ELF-1 (cell line): ENCODE data around the gene HEXA.

Experiments
- DNase-seq: peaks from one replicate; pipeline ENCODE4 v3.0.0-alpha.2; 2016; ENCODE audit warnings: low read depth, low spot score

Gene HEXA

GRCh38 chr15:72319985-72320671 is 55.7 kb downstream of the HEXA start, which contains the start of gene CELF6:
Gene CELF6 (minus strand): TSS chr15:72320157. CDS start chr15:72319874, 283 bp downstream.
- peak; percentile 97 for DNase-seq

- peak; percentile 91 for DNase-seq
Observed at GRCh38 chr15:72319360-72319984, 56.3 kb downstream of the HEXA start.

GRCh38 chr15:72318408-72318942 is 57.3 kb downstream of the HEXA start:
- no peak for DNase-seq

GRCh38 chr15:72315706-72316370 is 60.0 kb downstream of the HEXA start:
- DNase-seq = no peak

GRCh38 chr15:72313881-72314280 is 61.9 kb downstream of the HEXA start:
- DNase-seq = no peak

GRCh38 chr15:72313448-72313840 is 62.4 kb downstream of the HEXA start:
- DNase-seq = no peak

- DNase-seq = peak; percentile 80
Observed at GRCh38 chr15:72312605-72313447, 63.0 kb downstream of the HEXA start.

GRCh38 chr15:72307026-72307425 is 68.8 kb downstream of the HEXA start:
- no peak for DNase-seq

GRCh38 chr15:72306211-72306785 is 69.5 kb downstream of the HEXA start:
- DNase-seq = peak; percentile 49

- DNase-seq = no peak
Observed at GRCh38 chr15:72304596-72304995, 71.2 kb downstream of the HEXA start.

- DNase-seq = no peak
Observed at GRCh38 chr15:72302955-72303354, 72.9 kb downstream of the HEXA start.
